K562 (cell line): ENCODE measurements around the gene ERGIC3. TPM values are rescaled to one million over a fixed set of nuclear protein-coding genes. Genes with fewer than 3 reads are reported as not detected.

Experiments
- CBX8 ChIP-seq: fragments of 200-600 bp; sonication (generic); IDR thresholded peaks from 2 replicates; pipeline ENCODE4 v1.6.1; 2012; ENCODE audit warnings: borderline replicate concordance, mixed run types, low read depth, mild to moderate bottlenecking, moderate library complexity, mixed read lengths, low read length, control low read depth, inconsistent platforms; ENCODE audit not compliant: poor library complexity, severe bottlenecking; ENCODE audit errors: extremely low read depth
- FOXA1 ChIP-seq: fragments of 450-650 bp; IDR thresholded peaks from 2 replicates; pipeline ENCODE4 v1.6.1; 2016; ENCODE audit warnings: mild to moderate bottlenecking, borderline replicate concordance
- GABPB1 ChIP-seq: sonication (generic); formaldehyde crosslinking; IDR thresholded peaks from 2 replicates; pipeline ENCODE4 v1.8.0; 2022; ENCODE audit warnings: mild to moderate bottlenecking, missing genetic modification reagents
- KLF1 ChIP-seq: fragments of 450-650 bp; IDR thresholded peaks from 2 replicates; pipeline ENCODE4 v1.6.1; 2016; ENCODE audit warnings: missing genetic modification characterization, missing compliant biosample characterization
- MIER1 ChIP-seq: fragments of 450-650 bp; IDR thresholded peaks from 2 replicates; pipeline ENCODE4 v1.6.1; 2016; ENCODE audit warnings: antibody characterized with exemption, mild to moderate bottlenecking, low read depth
- MTA2 ChIP-seq: fragments of 450-650 bp; IDR thresholded peaks from 2 replicates; pipeline ENCODE4 v1.6.1; 2016; ENCODE audit warnings: low read depth
- POLR2G ChIP-seq: fragments of 200-400 bp; formaldehyde crosslinking; IDR thresholded peaks from 2 replicates; pipeline ENCODE4 v1.6.1; 2017; ENCODE audit warnings: low read depth, mild to moderate bottlenecking, antibody characterized with exemption, low read length, moderate library complexity
- POLR2H ChIP-seq: IDR thresholded peaks from 2 replicates; pipeline ENCODE4 v1.6.1; 2016; ENCODE audit warnings: missing genetic modification characterization, low read depth, mild to moderate bottlenecking, control low read depth, missing compliant biosample characterization, moderate library complexity
- RBM14 ChIP-seq: fragments of 200-400 bp; formaldehyde crosslinking; IDR thresholded peaks from 2 replicates; pipeline ENCODE4 v1.6.1; 2018; ENCODE audit warnings: low read depth, mild to moderate bottlenecking, low read length, moderate library complexity, borderline replicate concordance; ENCODE audit not compliant: insufficient read depth
- THRAP3 ChIP-seq: fragments of 450-650 bp; IDR thresholded peaks from 2 replicates; pipeline ENCODE4 v1.6.1; 2016; ENCODE audit warnings: mild to moderate bottlenecking, inconsistent platforms, borderline replicate concordance
- ZNF324 ChIP-seq: fragments of 250-450 bp; sonication (Bioruptor Pico); IDR thresholded peaks from 2 replicates; pipeline ENCODE4 v1.4.0; 2020; ENCODE audit warnings: mild to moderate bottlenecking
- polyA plus RNA-seq, 8 experiments: library from polyadenylated mRNA; depleted of rRNA in 4 of 8; stranded (reverse) in 5 of 8; unstranded in 3 of 8; fragments of >200 nt; fragmentation: Nextera tagmentation in 2 of 8; fragmentation: Illumina TruSeq in 1 of 8; extraction: Ambion mirVana in 2 of 8; extraction: Trizol in 1 of 8; gene quantifications; 2 replicates each; pipeline versions ENCODE4 v1.2.1 to v1.2.3, GENCODE V29; 2011 to 2014; ENCODE audit warnings: inconsistent platforms in 1 of 8, missing spikeins in 1 of 8
- total RNA-seq, 7 experiments: library from RNA; depleted of rRNA in 6 of 7; stranded (reverse); fragments of >200 nt in 6 of 7; fragmentation: Illumina TruSeq in 2 of 7; extraction: Trizol in 2 of 7; gene quantifications; 2 replicates each; pipeline versions ENCODE4 v1.2.1 to v1.2.3, GENCODE V29; 2011 to 2021; ENCODE audit warnings: low replicate concordance in 1 of 7
- TF ChIP-seq, protein P1 (sequence below): sonication (generic); formaldehyde crosslinking; IDR thresholded peaks from 2 replicates; pipeline ENCODE4 v1.5.0; 2020; ENCODE audit warnings: missing genetic modification reagents
- TF ChIP-seq, protein P2 (sequence below), 2 experiments: fragments of 450-650 bp; IDR thresholded peaks; 2 replicates each; pipeline ENCODE4 v1.6.1; 2016
- TF ChIP-seq, protein P3 (sequence below): fragments of 250-450 bp; sonication (Bioruptor Pico); IDR thresholded peaks from 2 replicates; pipeline ENCODE4 v1.4.0; 2020
- TF ChIP-seq, protein P4 (sequence below): sonication (generic); formaldehyde crosslinking; IDR thresholded peaks from 2 replicates; pipeline ENCODE4 v1.8.1; 2023; ENCODE audit warnings: mild to moderate bottlenecking, missing genetic modification reagents
- TF ChIP-seq, protein P5 (sequence below): fragments of 450-650 bp; conservative IDR thresholded peaks from 2 replicates; pipeline ENCODE4 v1.6.1; 2016; ENCODE audit warnings: missing genetic modification characterization, low read depth, mild to moderate bottlenecking, control low read depth, missing compliant biosample characterization
- TF ChIP-seq, protein P6 (sequence below): sonication (generic); formaldehyde crosslinking; IDR thresholded peaks from 2 replicates; pipeline ENCODE4 v1.8.0; 2022; ENCODE audit warnings: missing genetic modification reagents, mild to moderate bottlenecking, moderate library complexity, borderline replicate concordance

ERGIC3 gene
- total and polyA plus RNA-seq, 9 of the 15 experiments (the other 6 are each of a cell fraction or from before 2014, with no cell fraction given) = 121 to 278 (median 184) TPM

DNA sequence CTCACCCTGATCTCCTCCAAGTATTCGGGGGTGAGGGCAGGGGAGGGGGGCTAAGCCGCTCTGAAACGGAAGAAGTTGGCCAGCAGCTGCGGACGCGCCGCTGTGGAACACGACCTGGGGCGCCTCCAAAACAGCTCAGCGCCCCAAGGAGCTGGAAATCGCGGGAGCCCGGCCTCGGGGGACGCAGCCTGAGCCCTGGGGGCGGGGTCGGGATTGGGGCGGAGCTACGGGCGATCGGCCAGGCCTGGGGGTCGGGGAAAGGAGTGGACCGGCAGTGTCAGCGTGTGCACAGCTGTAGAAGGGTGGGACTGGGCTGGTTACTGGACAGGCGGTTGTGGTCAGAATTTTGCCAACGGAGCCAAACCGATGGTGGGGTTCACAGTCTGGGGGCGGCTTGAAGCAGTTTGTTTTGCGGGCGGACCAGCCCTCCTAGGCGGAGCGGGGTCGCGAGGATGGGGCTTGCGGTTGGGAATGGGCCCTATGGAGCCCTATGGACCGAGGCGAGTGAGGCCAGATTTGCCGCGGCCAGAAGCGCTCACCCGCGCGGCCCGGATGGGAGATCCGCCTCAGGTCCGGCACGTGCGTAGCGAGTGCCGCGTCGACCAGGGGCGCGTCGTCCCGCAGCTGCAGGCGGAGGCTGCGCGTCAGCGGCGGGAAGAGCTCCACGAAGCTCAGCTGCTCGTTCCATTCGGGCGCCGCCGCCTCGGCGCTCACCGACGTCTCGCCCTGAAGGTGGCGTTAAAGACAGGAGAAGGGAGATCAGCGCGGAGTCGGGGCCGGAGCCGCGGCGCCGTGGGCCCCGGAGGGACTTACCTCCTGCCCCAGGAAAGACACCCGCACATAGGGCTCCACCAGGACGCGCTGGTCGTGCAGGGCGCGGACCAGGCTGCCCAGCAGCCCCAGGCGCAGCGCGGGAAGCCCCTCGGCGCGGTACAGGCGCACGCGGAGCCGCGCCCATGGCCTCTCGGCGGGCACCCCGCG, 59.4 kb downstream of the ERGIC3 start (continued):
- no peak for TF ChIP-seq RBM14
- TF ChIP-seq, protein P1, sequence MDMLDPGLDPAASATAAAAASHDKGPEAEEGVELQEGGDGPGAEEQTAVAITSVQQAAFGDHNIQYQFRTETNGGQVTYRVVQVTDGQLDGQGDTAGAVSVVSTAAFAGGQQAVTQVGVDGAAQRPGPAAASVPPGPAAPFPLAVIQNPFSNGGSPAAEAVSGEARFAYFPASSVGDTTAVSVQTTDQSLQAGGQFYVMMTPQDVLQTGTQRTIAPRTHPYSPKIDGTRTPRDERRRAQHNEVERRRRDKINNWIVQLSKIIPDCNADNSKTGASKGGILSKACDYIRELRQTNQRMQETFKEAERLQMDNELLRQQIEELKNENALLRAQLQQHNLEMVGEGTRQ (CRISPR knock-in tag) = peak; percentile 32; the same call in 1 of the 2 replicates
- TF ChIP-seq POLR2G = peak; percentile 78
- TF ChIP-seq, protein P2, sequence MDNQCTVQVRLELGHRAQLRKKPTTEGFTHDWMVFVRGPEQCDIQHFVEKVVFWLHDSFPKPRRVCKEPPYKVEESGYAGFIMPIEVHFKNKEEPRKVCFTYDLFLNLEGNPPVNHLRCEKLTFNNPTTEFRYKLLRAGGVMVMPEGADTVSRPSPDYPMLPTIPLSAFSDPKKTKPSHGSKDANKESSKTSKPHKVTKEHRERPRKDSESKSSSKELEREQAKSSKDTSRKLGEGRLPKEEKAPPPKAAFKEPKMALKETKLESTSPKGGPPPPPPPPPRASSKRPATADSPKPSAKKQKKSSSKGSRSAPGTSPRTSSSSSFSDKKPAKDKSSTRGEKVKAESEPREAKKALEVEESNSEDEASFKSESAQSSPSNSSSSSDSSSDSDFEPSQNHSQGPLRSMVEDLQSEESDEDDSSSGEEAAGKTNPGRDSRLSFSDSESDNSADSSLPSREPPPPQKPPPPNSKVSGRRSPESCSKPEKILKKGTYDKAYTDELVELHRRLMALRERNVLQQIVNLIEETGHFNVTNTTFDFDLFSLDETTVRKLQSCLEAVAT (IDR thresholded peaks at IDR 0.05) = no peak
- no peak for TF ChIP-seq CBX8
- TF ChIP-seq MIER1 = 0 out of 2 replicates have a peak, but pooled peaks have one; percentile 38
- TF ChIP-seq, protein P3, sequence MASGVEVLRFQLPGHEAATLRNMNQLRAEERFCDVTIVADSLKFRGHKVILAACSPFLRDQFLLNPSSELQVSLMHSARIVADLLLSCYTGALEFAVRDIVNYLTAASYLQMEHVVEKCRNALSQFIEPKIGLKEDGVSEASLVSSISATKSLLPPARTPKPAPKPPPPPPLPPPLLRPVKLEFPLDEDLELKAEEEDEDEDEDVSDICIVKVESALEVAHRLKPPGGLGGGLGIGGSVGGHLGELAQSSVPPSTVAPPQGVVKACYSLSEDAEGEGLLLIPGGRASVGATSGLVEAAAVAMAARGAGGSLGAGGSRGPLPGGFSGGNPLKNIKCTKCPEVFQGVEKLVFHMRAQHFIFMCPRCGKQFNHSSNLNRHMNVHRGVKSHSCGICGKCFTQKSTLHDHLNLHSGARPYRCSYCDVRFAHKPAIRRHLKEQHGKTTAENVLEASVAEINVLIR (CRISPR knock-in tag) = no peak
- TF ChIP-seq, protein P4, sequence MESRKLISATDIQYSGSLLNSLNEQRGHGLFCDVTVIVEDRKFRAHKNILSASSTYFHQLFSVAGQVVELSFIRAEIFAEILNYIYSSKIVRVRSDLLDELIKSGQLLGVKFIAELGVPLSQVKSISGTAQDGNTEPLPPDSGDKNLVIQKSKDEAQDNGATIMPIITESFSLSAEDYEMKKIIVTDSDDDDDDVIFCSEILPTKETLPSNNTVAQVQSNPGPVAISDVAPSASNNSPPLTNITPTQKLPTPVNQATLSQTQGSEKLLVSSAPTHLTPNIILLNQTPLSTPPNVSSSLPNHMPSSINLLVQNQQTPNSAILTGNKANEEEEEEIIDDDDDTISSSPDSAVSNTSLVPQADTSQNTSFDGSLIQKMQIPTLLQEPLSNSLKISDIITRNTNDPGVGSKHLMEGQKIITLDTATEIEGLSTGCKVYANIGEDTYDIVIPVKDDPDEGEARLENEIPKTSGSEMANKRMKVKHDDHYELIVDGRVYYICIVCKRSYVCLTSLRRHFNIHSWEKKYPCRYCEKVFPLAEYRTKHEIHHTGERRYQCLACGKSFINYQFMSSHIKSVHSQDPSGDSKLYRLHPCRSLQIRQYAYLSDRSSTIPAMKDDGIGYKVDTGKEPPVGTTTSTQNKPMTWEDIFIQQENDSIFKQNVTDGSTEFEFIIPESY (CRISPR knock-in tag) = peak; percentile 95
- TF ChIP-seq, protein P5, sequence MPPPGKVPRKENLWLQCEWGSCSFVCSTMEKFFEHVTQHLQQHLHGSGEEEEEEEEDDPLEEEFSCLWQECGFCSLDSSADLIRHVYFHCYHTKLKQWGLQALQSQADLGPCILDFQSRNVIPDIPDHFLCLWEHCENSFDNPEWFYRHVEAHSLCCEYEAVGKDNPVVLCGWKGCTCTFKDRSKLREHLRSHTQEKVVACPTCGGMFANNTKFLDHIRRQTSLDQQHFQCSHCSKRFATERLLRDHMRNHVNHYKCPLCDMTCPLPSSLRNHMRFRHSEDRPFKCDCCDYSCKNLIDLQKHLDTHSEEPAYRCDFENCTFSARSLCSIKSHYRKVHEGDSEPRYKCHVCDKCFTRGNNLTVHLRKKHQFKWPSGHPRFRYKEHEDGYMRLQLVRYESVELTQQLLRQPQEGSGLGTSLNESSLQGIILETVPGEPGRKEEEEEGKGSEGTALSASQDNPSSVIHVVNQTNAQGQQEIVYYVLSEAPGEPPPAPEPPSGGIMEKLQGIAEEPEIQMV = no peak
- TF ChIP-seq, protein P6, sequence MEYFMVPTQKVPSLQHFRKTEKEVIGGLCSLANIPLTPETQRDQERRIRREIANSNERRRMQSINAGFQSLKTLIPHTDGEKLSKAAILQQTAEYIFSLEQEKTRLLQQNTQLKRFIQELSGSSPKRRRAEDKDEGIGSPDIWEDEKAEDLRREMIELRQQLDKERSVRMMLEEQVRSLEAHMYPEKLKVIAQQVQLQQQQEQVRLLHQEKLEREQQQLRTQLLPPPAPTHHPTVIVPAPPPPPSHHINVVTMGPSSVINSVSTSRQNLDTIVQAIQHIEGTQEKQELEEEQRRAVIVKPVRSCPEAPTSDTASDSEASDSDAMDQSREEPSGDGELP (CRISPR knock-in tag) = peak; percentile 97
- no peak for TF ChIP-seq MTA2
- peak; percentile 76 for TF ChIP-seq GABPB1 (CRISPR knock-in tag)
- no peak for TF ChIP-seq THRAP3
- TF ChIP-seq KLF1 (tag) = no peak
- TF ChIP-seq FOXA1 = no peak
- no peak for TF ChIP-seq ZNF324
- no peak for TF ChIP-seq POLR2H (tag)
